Neutrophil (primary cell): Measurements from ENCODE around the gene DNAJC16.

Experiments used
- H3K27ac ChIP-seq: fragments of 200-600 bp; sonication (generic); 2 replicates; pipeline ENCODE4 v1.5.1; 2016; ENCODE audit warnings: mild to moderate bottlenecking, moderate library complexity
- H3K27me3 ChIP-seq: fragments of 200-600 bp; sonication (generic); 2 replicates; pipeline ENCODE4 v1.6.0; 2016; ENCODE audit warnings: mild to moderate bottlenecking
- H3K36me3 ChIP-seq: fragments of 200-600 bp; sonication (generic); 2 replicates; pipeline ENCODE4 v1.5.1; 2017
- H3K4me1 ChIP-seq, 2 experiments: fragments of 200-600 bp in 1 of 2; sonication (generic) in 1 of 2; 1 replicate in 1 of 2; 2 replicates in 1 of 2; pipeline versions ENCODE4 v1.5.1 to v1.6.1; 2013 to 2016; ENCODE audit warnings: low read depth in 1 of 2, low read length in 1 of 2, mild to moderate bottlenecking in 1 of 2, moderate library complexity in 1 of 2; ENCODE audit not compliant: control insufficient read depth in 1 of 2, insufficient read depth in 1 of 2
- H3K4me3 ChIP-seq, 2 experiments: fragments of 200-600 bp in 1 of 2; sonication (generic) in 1 of 2; 1 replicate in 1 of 2; 2 replicates in 1 of 2; pipeline ENCODE4 v1.5.1; 2013 to 2016; ENCODE audit warnings: low read depth in 1 of 2, low read length in 1 of 2, mild to moderate bottlenecking in 1 of 2, moderate library complexity in 1 of 2
- H3K9me3 ChIP-seq: fragments of 200-600 bp; sonication (generic); 2 replicates; pipeline ENCODE4 v1.5.1; 2016
- TF ChIP-seq, protein P1 (sequence below): fragments of 200-600 bp; sonication (generic); IDR thresholded peaks from 2 replicates; pipeline ENCODE4 v1.5.1; 2016; ENCODE audit warnings: antibody characterized with exemption

Gene DNAJC16

DNA sequence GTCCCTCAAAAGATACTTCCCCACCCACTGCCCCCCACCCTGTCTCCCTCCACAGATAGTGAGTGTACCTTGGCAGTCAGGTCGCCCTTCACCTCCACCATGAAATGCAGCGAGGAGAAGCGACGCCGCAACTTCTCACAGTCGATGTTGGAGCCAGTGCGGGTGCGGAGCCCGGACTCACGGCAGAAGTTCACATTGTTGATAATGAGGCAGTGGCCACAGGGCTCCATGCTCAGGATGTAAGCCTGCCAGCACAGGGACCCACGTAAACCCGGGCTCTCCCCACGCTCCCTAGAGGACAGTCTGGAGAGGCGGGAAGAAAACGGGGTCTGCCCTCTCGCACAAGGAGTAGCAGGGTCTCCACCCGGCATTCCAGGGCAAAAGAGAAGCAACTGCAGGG, 19.8 kb upstream of the DNAJC16 start:
- Histone ChIP-seq H3K4me3 (no peak overlapping the region), H3K4me1 (no peaks in the 10 kb centered on the region), H3K9me3 (no peaks in the 10 kb centered on the region), H3K27me3 (no peaks in the 10 kb centered on the region), H3K27ac (no peak overlapping the region), H3K36me3 (peaks cover 67% of the 10 kb centered on the region)
- TF ChIP-seq, protein P1, sequence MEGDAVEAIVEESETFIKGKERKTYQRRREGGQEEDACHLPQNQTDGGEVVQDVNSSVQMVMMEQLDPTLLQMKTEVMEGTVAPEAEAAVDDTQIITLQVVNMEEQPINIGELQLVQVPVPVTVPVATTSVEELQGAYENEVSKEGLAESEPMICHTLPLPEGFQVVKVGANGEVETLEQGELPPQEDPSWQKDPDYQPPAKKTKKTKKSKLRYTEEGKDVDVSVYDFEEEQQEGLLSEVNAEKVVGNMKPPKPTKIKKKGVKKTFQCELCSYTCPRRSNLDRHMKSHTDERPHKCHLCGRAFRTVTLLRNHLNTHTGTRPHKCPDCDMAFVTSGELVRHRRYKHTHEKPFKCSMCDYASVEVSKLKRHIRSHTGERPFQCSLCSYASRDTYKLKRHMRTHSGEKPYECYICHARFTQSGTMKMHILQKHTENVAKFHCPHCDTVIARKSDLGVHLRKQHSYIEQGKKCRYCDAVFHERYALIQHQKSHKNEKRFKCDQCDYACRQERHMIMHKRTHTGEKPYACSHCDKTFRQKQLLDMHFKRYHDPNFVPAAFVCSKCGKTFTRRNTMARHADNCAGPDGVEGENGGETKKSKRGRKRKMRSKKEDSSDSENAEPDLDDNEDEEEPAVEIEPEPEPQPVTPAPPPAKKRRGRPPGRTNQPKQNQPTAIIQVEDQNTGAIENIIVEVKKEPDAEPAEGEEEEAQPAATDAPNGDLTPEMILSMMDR = no peak

DNA sequence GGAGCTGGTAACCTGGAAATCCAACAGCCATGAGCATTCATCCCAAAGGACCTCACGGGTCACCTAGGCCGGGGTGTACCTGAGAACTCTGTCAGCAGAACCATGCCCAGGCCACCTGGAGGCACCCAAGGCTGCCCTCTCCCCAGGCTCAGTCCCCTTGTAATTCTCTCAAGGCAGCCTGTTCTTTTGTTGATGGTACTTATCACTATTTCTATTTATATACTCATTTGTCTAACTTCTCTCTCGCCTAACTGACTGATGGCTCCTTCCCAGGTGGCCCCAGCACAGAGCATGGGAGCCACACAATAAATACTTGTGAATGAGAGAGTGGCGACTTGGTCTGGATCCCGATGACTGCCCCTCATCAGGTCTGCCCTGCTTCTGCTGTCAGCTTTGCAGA, 19.4 kb upstream of the DNAJC16 start:
- Histone ChIP-seq H3K9me3 (no peaks in the 10 kb centered on the region), H3K27me3 (no peaks in the 10 kb centered on the region), H3K36me3 (peaks cover 67% of the 10 kb centered on the region), H3K4me3 (no peak overlapping the region), H3K27ac (no peak overlapping the region), H3K4me1 (no peaks in the 10 kb centered on the region)
- TF ChIP-seq, protein P1 = no peak

DNA sequence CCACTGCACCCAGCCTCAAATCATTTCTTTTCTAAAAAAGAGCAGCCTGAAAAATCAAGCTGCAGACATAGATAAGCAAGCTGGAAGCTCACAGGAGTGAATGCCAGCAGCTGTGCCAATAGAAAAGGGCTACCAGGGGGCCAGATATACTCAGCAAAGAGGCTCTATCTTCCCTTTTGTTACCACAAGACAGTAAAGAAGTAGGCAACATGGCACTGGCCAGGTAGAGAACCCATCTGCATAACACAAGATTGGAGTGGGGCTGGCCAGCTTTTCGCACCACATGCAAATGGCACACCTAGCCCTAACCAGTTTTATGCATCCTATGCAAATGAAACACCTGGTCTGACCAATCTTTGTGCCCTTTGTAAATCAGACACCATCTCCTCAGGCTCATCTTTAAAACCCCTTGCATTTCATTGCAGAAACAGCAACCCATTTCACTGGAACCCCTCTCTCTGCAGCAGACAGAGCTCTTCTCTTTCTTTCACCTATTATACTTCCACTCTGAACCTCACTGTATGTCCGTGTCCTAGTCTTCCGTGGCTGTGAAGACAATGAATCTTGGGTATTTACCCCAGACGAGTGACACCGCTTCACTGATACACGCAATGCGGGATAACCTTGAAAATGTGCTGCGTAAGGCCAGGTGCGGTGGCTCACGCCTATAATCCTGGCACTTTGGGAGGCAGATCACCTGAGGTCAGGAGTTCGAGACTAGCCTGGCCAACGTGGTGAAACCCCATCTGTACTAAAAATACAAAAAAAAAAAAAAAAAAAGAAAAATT, 17.8 kb upstream of the DNAJC16 start:
- Histone ChIP-seq H3K4me3 (no peak overlapping the region), H3K9me3 (no peaks in the 10 kb centered on the region), H3K4me1 (no peaks in the 10 kb centered on the region), H3K36me3 (peaks cover 55% of the 10 kb centered on the region), H3K27ac (no peak overlapping the region), H3K27me3 (no peaks in the 10 kb centered on the region)
- TF ChIP-seq, protein P1 = no peak

- Histone ChIP-seq H3K27me3 (no peaks in the 10 kb centered on the region), H3K4me1 (peaks cover 2 to 3% of the 10 kb centered on the region in 2 experiments), H3K4me3 (no peak overlapping the region), H3K36me3 (peaks cover 48% of the 10 kb centered on the region), H3K9me3 (no peaks in the 10 kb centered on the region), H3K27ac (no peak overlapping the region)
- TF ChIP-seq, protein P1 = no peak
Observed at GRCh38 chr1:15509586-15509985, 17.1 kb upstream of the DNAJC16 start.

DNA sequence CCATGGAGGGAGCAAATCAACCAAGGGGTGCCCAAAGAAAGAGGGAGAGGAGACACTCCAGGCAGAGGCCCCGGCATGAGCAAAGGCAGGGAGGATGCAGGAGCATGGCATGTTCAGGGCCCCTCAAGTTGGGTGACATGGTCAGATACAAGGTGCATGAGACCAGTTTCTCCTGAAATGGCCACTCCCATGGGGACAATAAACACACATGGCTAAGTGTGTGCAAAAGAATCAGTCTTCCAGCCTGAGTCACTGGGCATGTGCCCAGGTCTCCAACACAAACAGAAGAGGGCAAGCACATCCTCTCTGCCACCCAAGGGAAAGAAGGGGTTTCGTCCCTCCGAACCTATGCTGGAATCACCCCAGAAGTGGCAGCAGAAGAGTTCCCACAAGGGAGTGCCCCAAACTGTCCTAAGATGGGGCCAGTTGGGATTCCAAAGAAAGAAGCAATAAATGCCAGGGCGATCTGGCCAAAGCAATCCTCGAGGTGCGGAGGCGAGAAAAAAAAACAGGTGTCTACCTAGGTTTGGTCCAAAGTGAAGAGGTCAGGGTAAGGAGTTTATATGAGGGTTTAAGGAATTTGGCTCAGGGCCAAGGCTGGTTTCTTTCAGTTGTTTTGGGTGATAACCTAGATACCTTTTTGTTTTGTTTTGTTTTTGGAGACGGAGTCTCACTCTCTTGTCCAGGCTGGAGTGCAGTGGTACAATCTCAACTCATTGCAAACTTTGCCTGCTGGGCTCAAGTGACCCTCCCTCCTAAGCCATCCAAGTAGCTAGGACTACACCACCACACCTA, 15.8 kb upstream of the DNAJC16 start:
- H3K36me3 ChIP-seq = peaks cover 35% of the 10 kb centered on the region
- H3K27ac ChIP-seq = no peak overlapping the region
- H3K9me3 ChIP-seq = no peaks in the 10 kb centered on the region
- TF ChIP-seq, protein P1 = no peak
- H3K4me1 ChIP-seq = peaks cover 13 to 14% of the 10 kb centered on the region in 2 experiments
- no peak overlapping the region for H3K4me3 ChIP-seq
- no peaks in the 10 kb centered on the region for H3K27me3 ChIP-seq
